ENCODE measurements around the gene B3GALT6. TPM values are rescaled to one million over a fixed set of nuclear protein-coding genes. Genes with fewer than 3 reads are reported as not detected.

The B3GALT6 gene
- total RNA-seq, 1 experiment from 2014 or later: 74.0 TPM

GRCh38 chr1:1230656-1231399 lies 1.2 kb upstream of the B3GALT6 start:
- H3K9me3 ChIP-seq (ENCODE audit: low read length): no peaks in the 10 kb centered on the region
- H3K9ac ChIP-seq (ENCODE audit: low read length): peak overlapping the region; percentile 95
- H4K20me1 ChIP-seq (ENCODE audit: low read length): peaks cover 18% of the 10 kb centered on the region
- DNase-seq (peak; percentile 81), ATAC-seq (peak; percentile 23)
- no peaks in the 10 kb centered on the region for H3K27me3 ChIP-seq (ENCODE audit: low read length)
- intact Hi-C loops (cut with micrococcal nuclease): loop anchor here (1.0 to 2.0 kb wide), 2 partner anchors 66 to 109 kb away; no protein-coding TSS in a partner anchor
- peaks cover 25% of the 10 kb centered on the region for H3K36me3 ChIP-seq (ENCODE audit: low read depth, low read length)
- H3K27ac ChIP-seq (ENCODE audit: low read length): peak overlapping the region; percentile 47
- no peaks in the 10 kb centered on the region for H3K9me2 ChIP-seq (replicated peaks; ENCODE audit: low read length)
- ChIA-PET POLR2A (ENCODE audit: unreplicated experiment) (no interaction called here), CTCF (interaction anchor here (0.5 to 2.3 kb wide), 6 partner anchors 34 to 217 kb away, joined by 3 to 17 read pairs (median 4); no protein-coding TSS in a partner anchor)
- H3K4me2 ChIP-seq (ENCODE audit: low read length): peak overlapping the region; percentile 84
- TSS peak; percentile 87 for BruUV-seq (replicated peaks)
- H3K4me3 ChIP-seq (ENCODE audit: low read length): peak overlapping the region; percentile 81
- no peaks in the 10 kb centered on the region for H3F3A ChIP-seq (ENCODE audit: low read length, unreplicated experiment)
- H3K4me1 ChIP-seq (ENCODE audit: insufficient read depth, low read length): peaks cover 28% of the 10 kb centered on the region
- peaks cover 92% of the 10 kb centered on the region for H3K79me2 ChIP-seq (ENCODE audit: low read length)
- no peak for TF ChIP-seq EZH2 (IDR thresholded peaks at IDR 0.05; ENCODE audit: low read length, unreplicated experiment)
- peak; percentile 55 for TF ChIP-seq CTCF (conservative IDR thresholded peaks at IDR 0.05; ENCODE audit: low read depth, low read length)
- TF ChIP-seq EZH2phosphoT487 (IDR thresholded peaks at IDR 0.05; ENCODE audit: borderline replicate concordance, low read length): no peak
- peak overlapping the region; percentile 50 for H2AFZ ChIP-seq (ENCODE audit: low read length)

GRCh38 chr1:1231400-1232207 lies 433 bp upstream of the B3GALT6 start, which contains the start of gene SDF4:
SDF4 (minus strand) TSS chr1:1232001; CDS start chr1:1228772, 3,229 bp downstream.
- Histone ChIP-seq H3K9me2 (replicated peaks; ENCODE audit: low read length) (no peaks in the 10 kb centered on the region), H3K27me3 (ENCODE audit: low read length) (no peaks in the 10 kb centered on the region), H3K4me2 (ENCODE audit: low read length) (peak within 1 kb of the TSS; percentile 84), H3K36me3 (ENCODE audit: low read depth, low read length) (peaks cover 23% of the 10 kb centered on the region), H3K27ac (ENCODE audit: low read length) (peak within 1 kb of the TSS; percentile 47), H3K9ac (ENCODE audit: low read length) (peak within 1 kb of the TSS; percentile 95), H3K79me2 (ENCODE audit: low read length) (peaks cover 84% of the 10 kb centered on the region), H3K4me1 (ENCODE audit: insufficient read depth, low read length) (peaks cover 36% of the 10 kb centered on the region), H3K4me3 (ENCODE audit: low read length) (peak within 1 kb of the TSS; percentile 81), H2AFZ (ENCODE audit: low read length) (peak within 1 kb of the TSS; percentile 50), H3F3A (ENCODE audit: low read length, unreplicated experiment) (no peaks in the 10 kb centered on the region), H3K9me3 (ENCODE audit: low read length) (no peaks in the 10 kb centered on the region), H4K20me1 (ENCODE audit: low read length) (peaks cover 18% of the 10 kb centered on the region)
- ATAC-seq (peak; percentile 84), DNase-seq (peak; percentile 99)
- BruUV-seq (replicated peaks): no TSS peak
- POLR2A ChIA-PET (ENCODE audit: unreplicated experiment): no interaction called here
- CTCF ChIA-PET: interaction anchor here (0.5 to 2.3 kb wide), 6 partner anchors 33 to 217 kb away, joined by 3 to 17 read pairs (median 4); no protein-coding TSS in a partner anchor
- TF ChIP-seq EZH2phosphoT487 (IDR thresholded peaks at IDR 0.05; ENCODE audit: borderline replicate concordance, low read length) (no peak), CTCF (conservative IDR thresholded peaks at IDR 0.05; ENCODE audit: low read depth, low read length) (no peak), EZH2 (IDR thresholded peaks at IDR 0.05; ENCODE audit: low read length, unreplicated experiment) (no peak)
- intact Hi-C loops (cut with micrococcal nuclease): loop anchor here (2.0 kb wide), 1 partner anchor 67 kb away; no protein-coding TSS in a partner anchor

Measured in PC-3 (cell line).